DOHH2 (cell line): ENCODE measurements around the gene TRIM63.

Experiments used
- EZH2phosphoT487 ChIP-seq: fragments of 200-600 bp; sonication (generic); IDR thresholded peaks from 2 replicates; pipeline ENCODE4 v1.6.1; 2017; ENCODE audit warnings: borderline replicate concordance, mild to moderate bottlenecking, antibody characterized with exemption, low read length, moderate library complexity, mixed read lengths
- TF ChIP-seq, protein P1 (sequence below): fragments of 200-600 bp; sonication (generic); IDR thresholded peaks from one replicate; pipeline ENCODE4 v1.5.1; 2014; ENCODE audit warnings: antibody characterized with exemption, mild to moderate bottlenecking, low read depth, low read length; ENCODE audit not compliant: poor library complexity, severe bottlenecking

DNA sequence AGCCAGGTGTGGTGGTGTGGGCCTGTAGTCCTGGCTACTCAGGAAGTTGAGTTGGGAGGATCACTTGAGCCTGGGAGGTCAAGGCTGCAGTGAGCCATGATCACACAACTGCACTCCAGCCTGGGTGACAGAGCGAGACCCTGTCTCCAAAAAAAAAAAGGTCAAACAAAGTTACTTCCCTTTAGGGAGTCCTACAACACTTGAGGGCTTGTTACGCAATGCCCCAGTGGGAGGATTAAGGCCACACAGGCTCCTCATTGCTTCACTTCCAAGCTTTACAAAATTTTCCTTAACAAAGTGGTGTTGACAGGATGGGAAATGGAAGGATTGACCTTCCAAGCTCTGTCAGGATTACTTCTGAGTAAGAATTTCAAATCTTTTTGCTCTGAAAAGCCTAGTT lies 52.1 kb downstream of the TRIM63 start:
- TF ChIP-seq, protein P1, sequence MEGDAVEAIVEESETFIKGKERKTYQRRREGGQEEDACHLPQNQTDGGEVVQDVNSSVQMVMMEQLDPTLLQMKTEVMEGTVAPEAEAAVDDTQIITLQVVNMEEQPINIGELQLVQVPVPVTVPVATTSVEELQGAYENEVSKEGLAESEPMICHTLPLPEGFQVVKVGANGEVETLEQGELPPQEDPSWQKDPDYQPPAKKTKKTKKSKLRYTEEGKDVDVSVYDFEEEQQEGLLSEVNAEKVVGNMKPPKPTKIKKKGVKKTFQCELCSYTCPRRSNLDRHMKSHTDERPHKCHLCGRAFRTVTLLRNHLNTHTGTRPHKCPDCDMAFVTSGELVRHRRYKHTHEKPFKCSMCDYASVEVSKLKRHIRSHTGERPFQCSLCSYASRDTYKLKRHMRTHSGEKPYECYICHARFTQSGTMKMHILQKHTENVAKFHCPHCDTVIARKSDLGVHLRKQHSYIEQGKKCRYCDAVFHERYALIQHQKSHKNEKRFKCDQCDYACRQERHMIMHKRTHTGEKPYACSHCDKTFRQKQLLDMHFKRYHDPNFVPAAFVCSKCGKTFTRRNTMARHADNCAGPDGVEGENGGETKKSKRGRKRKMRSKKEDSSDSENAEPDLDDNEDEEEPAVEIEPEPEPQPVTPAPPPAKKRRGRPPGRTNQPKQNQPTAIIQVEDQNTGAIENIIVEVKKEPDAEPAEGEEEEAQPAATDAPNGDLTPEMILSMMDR = no peak
- no peak for TF ChIP-seq EZH2phosphoT487
